Middle frontal gyrus (tissue), 1 donor: ENCODE measurements around the gene LINS1.

Source experiments
- DNase-seq: peaks from one replicate; pipeline ENCODE4 v3.0.0-alpha.2; 2015; ENCODE audit warnings: low spot score; ENCODE audit errors: extremely low spot score

The LINS1 gene

GRCh38 chr15:100602064-100602822 lies at the start of gene LINS1, which contains the start of gene ASB7:
LINS1 (minus strand) TSS chr15:100602184; CDS start chr15:100580842, 21,342 bp downstream.
ASB7 (plus strand) TSS chr15:100602589; CDS start chr15:100612217, 9,628 bp downstream.
- peak; percentile 100 for DNase-seq

GRCh38 chr15:100651253-100651652 lies 49.3 kb upstream of the LINS1 start:
- DNase-seq, result no peak

GRCh38 chr15:100650685-100651084 lies 48.7 kb upstream of the LINS1 start:
- DNase-seq, result no peak

- no peak for DNase-seq
Observed at GRCh38 chr15:100648951-100649350, 47.0 kb upstream of the LINS1 start.

- no peak for DNase-seq
Observed at GRCh38 chr15:100645671-100646070, 43.7 kb upstream of the LINS1 start.

GRCh38 chr15:100642950-100643338 lies 41.0 kb upstream of the LINS1 start:
- no peak for DNase-seq

- no peak for DNase-seq
Observed at GRCh38 chr15:100642213-100642949, 40.4 kb upstream of the LINS1 start.

- no peak for DNase-seq
Observed at GRCh38 chr15:100638177-100638730, 36.3 kb upstream of the LINS1 start.

GRCh38 chr15:100635406-100636071 lies 33.6 kb upstream of the LINS1 start:
- no peak for DNase-seq

- no peak for DNase-seq
Observed at GRCh38 chr15:100633763-100634075, 31.7 kb upstream of the LINS1 start.

GRCh38 chr15:100631831-100632230 lies 29.8 kb upstream of the LINS1 start:
- no peak for DNase-seq

GRCh38 chr15:100628746-100629145 lies 26.8 kb upstream of the LINS1 start:
- DNase-seq, result no peak

GRCh38 chr15:100627789-100628395 lies 25.9 kb upstream of the LINS1 start:
- DNase-seq, result peak; percentile 81

GRCh38 chr15:100623301-100623700 lies 21.3 kb upstream of the LINS1 start:
- no peak for DNase-seq

GRCh38 chr15:100616700-100617099 lies 14.7 kb upstream of the LINS1 start:
- DNase-seq, result no peak

GRCh38 chr15:100615801-100616200 lies 13.8 kb upstream of the LINS1 start:
- no peak for DNase-seq

GRCh38 chr15:100614918-100615317 lies 12.9 kb upstream of the LINS1 start:
- no peak for DNase-seq

- no peak for DNase-seq
Observed at GRCh38 chr15:100614336-100614735, 12.4 kb upstream of the LINS1 start.

GRCh38 chr15:100613208-100613607 lies 11.2 kb upstream of the LINS1 start:
- DNase-seq, result no peak

GRCh38 chr15:100612539-100612938 lies 10.6 kb upstream of the LINS1 start:
- DNase-seq, result no peak

- no peak for DNase-seq
Observed at GRCh38 chr15:100602823-100603393, 924 bp upstream of the LINS1 start.
